ENCODE results near the gene GLCE. TPM values are rescaled to one million over a fixed set of nuclear protein-coding genes. Genes with fewer than 3 reads are reported as not detected.
"Not testable (repeated sequence)": the region's sequence is repeated elsewhere in the genome, so short reads cannot be mapped to it uniquely, and the experiment has no call there.

Gene GLCE
- total and polyA plus RNA-seq, 10 donors, result 2.8 to 13.3 (median 8.9) TPM

GRCh38 chr15:69149803-69150202 lies 10.6 kb upstream of the GLCE start:
- Histone ChIP-seq H3K27me3 (replicated peaks in 1 of 7) (peaks cover 0 to 30% (median 0%) of the 10 kb centered on the region in 7 donors), H3K9me3 (no peaks in the 10 kb centered on the region), H3K4me1 (no peaks in the 10 kb centered on the region), H3K27ac (no peak overlapping the region), H3K4me3 (no peak overlapping the region), H3K36me3 (no peaks in the 10 kb centered on the region)
- WGBS, 5 donors, result 63 to 82% (median 78%) methylated on average over 2 of the region's 2 CpGs
- intact Hi-C loops (cut with DNase I; ENCODE audit: low total_unique reads), result no loop called here
- no peak for DNase-seq
- TF ChIP-seq POLR2A (IDR thresholded peaks at IDR 0.05) (no peak), CTCF (IDR thresholded peaks at IDR 0.05 in 8 of 11, conservative IDR thresholded peaks at IDR 0.05 in 3 of 11) (no peak), POLR2AphosphoS5 (IDR thresholded peaks at IDR 0.05) (no peak)

GRCh38 chr15:69150336-69150735 lies 10.1 kb upstream of the GLCE start:
- WGBS, 5 donors, result 87 to 97% (median 91%) methylated on average over 3 of the region's 3 CpGs
- DNase-seq, result no peak
- no peak overlapping the region for H3K4me3 ChIP-seq

GRCh38 chr15:69150841-69151240 lies 9.6 kb upstream of the GLCE start:
- peaks cover 0 to 27% (median 0%) of the 10 kb centered on the region in 7 donors for H3K27me3 ChIP-seq (replicated peaks in 1 of 7)
- no peak for DNase-seq
- H3K36me3 ChIP-seq, result no peaks in the 10 kb centered on the region
- no peaks in the 10 kb centered on the region for H3K9me3 ChIP-seq
- no peak overlapping the region for H3K4me3 ChIP-seq
- TF ChIP-seq POLR2A (IDR thresholded peaks at IDR 0.05) (no peak), POLR2AphosphoS5 (IDR thresholded peaks at IDR 0.05) (no peak), CTCF (IDR thresholded peaks at IDR 0.05 in 8 of 11, conservative IDR thresholded peaks at IDR 0.05 in 3 of 11) (no peak)
- WGBS, 5 donors, result 88 to 96% (median 93%) methylated on average over 2 of the region's 2 CpGs
- intact Hi-C loops (cut with DNase I; ENCODE audit: low total_unique reads), result no loop called here
- H3K27ac ChIP-seq, result no peak overlapping the region
- H3K4me1 ChIP-seq, result no peaks in the 10 kb centered on the region

More at GRCh38 chr15:69150336-69150735, 10.1 kb upstream of the GLCE start:
- Histone ChIP-seq H3K36me3 (no peaks in the 10 kb centered on the region), H3K4me1 (no peaks in the 10 kb centered on the region), H3K9me3 (no peaks in the 10 kb centered on the region), H3K27me3 (replicated peaks in 1 of 7) (peaks cover 0 to 27% (median 0%) of the 10 kb centered on the region in 7 donors), H3K27ac (no peak overlapping the region)
- TF ChIP-seq POLR2A (IDR thresholded peaks at IDR 0.05) (no peak), POLR2AphosphoS5 (IDR thresholded peaks at IDR 0.05) (no peak), CTCF (IDR thresholded peaks at IDR 0.05 in 8 of 11, conservative IDR thresholded peaks at IDR 0.05 in 3 of 11) (no peak)
- intact Hi-C loops (cut with DNase I; ENCODE audit: low total_unique reads), result no loop called here

- peaks cover 0 to 14% (median 0%) of the 10 kb centered on the region in 7 donors for H3K27me3 ChIP-seq (replicated peaks in 1 of 7)
- H3K4me3 ChIP-seq, result no peak overlapping the region
- 92 to 100% (median 95%) methylated on average over 2 of the region's 2 CpGs for WGBS, 5 donors
- H3K27ac ChIP-seq, result no peak overlapping the region
- no peaks in the 10 kb centered on the region for H3K9me3 ChIP-seq
- intact Hi-C loops (cut with DNase I; ENCODE audit: low total_unique reads), result no loop called here
- no peaks in the 10 kb centered on the region for H3K36me3 ChIP-seq
- DNase-seq, result no peak
- TF ChIP-seq POLR2AphosphoS5 (IDR thresholded peaks at IDR 0.05) (no peak), CTCF (IDR thresholded peaks at IDR 0.05 in 8 of 11, conservative IDR thresholded peaks at IDR 0.05 in 3 of 11) (no peak)
- H3K4me1 ChIP-seq, result no peaks in the 10 kb centered on the region
Observed at GRCh38 chr15:69153046-69153445, 7.4 kb upstream of the GLCE start.

- H3K36me3 ChIP-seq; DNase-seq; H3K4me1 ChIP-seq; H3K27ac ChIP-seq; intact Hi-C loops (cut with DNase I; ENCODE audit: low total_unique reads); H3K4me3 ChIP-seq; H3K9me3 ChIP-seq: not testable (repeated sequence)
- peaks cover 0 to 14% (median 0%) of the 10 kb centered on the region in 7 donors for H3K27me3 ChIP-seq (replicated peaks in 1 of 7)
- WGBS, 5 donors, result 88 to 98% (median 96%) methylated on average over 2 of the region's 2 CpGs
Observed at GRCh38 chr15:69153587-69153986, 6.8 kb upstream of the GLCE start.
